NCI-H526 (cell line): ENCODE measurements around the gene GNG3.
"Not testable (repeated sequence)": the region's sequence is repeated elsewhere in the genome, so short reads cannot be mapped to it uniquely, and the experiment has no call there.

Source experiments
- DNase-seq, 2 experiments: peaks; one replicate each; lab custom pipeline; 2025; lab: John Stamatoyannopoulos, UW

GNG3 gene

DNA sequence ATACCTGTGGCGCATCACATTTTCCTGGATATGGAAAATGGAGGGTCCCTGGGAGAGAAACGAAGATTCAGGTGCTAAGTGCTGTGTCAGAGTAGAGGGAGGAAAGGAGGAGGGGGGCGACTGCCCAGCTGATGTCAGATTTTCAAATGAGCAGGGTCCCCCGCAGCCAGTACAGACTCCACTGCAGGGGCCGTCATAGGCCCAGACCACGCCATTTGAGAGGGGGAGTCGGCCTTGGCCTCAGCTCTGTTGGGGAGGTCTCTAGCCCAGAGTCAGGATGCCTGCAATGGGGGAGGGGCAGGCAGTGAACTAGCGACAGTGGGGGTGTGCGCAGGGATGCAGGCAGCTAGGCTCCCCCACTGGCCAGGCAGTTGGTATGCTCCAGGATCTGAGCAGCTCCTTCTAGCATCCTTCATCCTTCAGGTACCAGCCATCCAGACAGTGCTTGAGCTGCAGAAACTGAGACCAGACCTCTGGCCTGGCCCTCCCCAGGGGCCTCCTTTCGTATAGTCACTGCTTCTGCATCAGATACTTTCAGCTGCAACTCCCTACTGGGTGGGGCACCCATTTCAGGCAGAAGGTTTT, at the start of gene GNG3, which contains the start of gene BSCL2:
Gene GNG3, plus strand, starts transcription at position 400 of the 585 bp plus-strand sequence. CDS start 620 bp downstream, outside the sequence.
Gene BSCL2, minus strand, starts transcription at position 148 of the 585 bp plus-strand sequence. CDS start 229 bp downstream, outside the sequence.
- peak in 1 of 2 experiments; percentile 56 for DNase-seq

GRCh38 chr11:62664405-62665074, 42.9 kb upstream of the GNG3 start:
- peak; percentile 69 to 85 for DNase-seq

DNA sequence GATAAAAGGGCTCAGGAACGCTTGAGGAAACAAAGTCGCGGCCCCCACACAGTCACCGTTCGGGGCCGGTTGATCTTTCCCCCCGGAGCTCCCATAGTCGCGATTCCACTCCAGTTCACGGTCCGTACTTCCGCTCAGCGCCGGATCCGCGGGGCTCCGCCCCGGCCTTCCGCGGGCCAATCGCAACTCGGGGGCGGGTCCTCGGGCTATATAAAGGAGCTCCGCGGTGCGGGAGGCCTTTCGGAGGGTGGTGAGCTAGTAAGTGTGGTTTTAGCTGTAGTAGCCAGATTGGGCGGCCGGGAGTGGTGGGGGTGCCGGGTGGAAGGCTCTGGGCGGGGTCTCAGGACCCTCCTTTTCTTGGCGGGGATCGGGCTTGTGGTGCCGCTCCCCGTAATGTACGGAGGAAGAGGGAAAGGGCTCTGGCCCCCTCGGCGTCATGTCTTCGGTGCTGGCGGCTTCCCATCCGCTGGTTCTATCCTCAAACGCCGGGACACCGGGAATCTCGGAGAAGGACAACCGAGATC, 42.3 kb upstream of the GNG3 start, which contains the start of the genes C11orf98 and CSKMT:
Gene C11orf98, minus strand, starts transcription at position 136 of the 524 bp plus-strand sequence. Its CDS starts 41 bp downstream, at position 95.
Gene CSKMT, plus strand, starts transcription at position 238 of the 524 bp plus-strand sequence. CDS start 568 bp downstream, outside the sequence.
- peak; percentile 82 to 98 for DNase-seq

- peak; percentile 78 to 80 for DNase-seq
Observed at GRCh38 chr11:62665599-62666258, 41.7 kb upstream of the GNG3 start.

DNA sequence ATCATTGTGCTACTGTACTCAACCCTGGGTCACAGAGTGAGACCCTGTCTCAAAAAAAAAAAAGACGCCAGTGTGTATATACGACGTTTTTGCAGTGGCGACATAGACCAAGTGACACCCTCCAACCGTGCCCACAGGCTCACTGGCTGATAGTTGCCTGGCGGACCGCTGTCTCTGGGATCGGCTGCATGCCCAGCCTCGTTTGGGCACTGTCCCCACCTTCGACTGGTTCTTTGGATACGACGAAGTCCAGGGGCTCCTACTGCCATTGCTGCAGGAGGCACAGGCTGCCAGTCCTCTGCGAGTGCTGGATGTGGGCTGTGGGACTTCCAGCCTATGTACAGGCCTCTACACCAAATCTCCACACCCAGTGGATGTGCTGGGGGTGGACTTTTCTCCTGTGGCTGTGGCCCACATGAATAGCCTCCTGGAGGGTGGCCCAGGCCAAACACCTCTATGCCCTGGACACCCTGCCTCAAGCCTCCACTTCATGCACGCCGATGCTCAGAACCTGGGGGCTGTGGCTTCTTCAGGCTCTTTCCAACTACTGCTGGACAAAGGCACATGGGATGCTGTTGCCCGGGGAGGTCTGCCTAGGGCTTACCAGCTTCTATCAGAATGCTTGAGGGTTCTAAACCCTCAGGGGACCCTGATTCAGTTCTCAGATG, 41.1 kb upstream of the GNG3 start:
- DNase-seq = no peak

DNA sequence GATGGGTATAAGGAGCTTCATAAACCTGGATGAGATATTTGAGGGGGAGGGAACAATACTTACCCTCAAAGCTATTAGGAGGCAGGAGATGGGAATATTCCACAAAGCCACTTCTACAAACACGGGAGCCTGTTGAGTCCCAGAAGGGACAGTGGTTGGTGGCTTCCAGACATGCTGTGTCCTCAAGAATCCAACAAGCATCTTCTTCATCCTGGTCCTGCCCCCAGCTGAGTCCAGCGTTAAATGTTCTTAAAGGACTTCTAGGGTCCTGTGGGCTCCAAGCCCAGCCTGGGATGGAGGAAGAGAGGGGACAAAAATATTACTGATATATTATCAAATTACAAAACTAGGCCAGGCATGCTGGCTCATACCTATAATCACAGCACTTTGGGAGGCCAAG, 40.0 kb upstream of the GNG3 start:
- no peak for DNase-seq

DNA sequence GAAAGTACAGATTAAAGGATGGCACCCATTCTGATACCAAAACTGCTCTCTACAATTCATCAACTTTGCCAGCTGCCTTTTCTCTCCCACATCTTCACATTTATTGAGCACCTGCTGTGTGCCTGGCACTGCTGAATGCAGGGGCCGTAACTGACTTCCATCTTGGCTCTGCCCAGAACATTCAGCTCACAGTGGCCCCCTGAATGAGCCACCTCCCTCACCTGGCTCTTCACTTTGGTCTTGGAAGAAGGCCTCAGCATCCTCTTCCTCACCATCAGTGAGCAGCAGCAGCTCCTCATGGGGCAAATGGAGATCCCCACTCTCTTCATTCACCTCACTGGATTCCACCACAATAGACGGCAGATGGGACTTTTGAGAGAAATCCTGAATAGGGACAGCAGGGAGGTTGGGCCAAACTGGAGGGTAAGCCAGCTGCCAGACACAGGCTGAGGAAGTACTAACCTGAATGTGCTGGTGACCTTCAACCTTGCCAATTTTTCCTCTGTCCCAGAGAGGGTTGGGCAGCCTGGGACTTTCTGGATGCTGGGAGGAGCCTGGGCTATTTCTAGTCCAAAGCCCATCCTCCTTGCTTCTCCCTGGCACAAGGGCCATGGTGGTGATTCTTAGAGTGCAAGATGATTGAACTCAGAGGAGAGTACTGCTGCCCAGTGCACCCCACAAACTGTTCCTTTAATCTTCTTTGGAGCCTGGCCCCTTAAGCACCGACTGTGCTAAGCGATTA, 37.9 kb upstream of the GNG3 start:
- no peak for DNase-seq

- DNase-seq = peak in 1 of 2 experiments; percentile 81
Observed at GRCh38 chr11:62671236-62671607, 36.3 kb upstream of the GNG3 start.

- DNase-seq = peak; percentile 90 to 98
Observed at GRCh38 chr11:62671608-62672389, 35.7 kb upstream of the GNG3 start, which contains the start of the genes LBHD1 and UQCC3. TSS of gene LBHD1 (minus strand) at chr11:62672267. CDS start at chr11:62670031, 2,236 bp downstream. TSS of gene UQCC3 (plus strand) at chr11:62671673. CDS start at chr11:62671746, 73 bp downstream.

DNA sequence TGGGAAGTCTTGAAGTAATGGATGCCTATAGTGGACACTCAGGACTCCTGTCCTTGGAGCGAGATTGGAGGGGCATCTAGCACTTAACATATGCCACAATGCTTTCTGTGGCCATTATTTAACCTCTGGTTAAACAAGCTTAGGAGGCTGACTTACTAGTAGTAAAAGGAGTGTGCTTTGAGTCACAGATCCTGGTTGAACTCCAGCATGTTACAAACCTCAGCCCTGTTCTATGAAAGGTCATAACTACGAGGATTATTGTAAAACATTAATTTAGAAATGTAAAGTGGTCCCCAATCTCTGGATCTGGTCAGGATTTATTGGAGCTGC, 34.3 kb upstream of the GNG3 start:
- DNase-seq = no peak

GRCh38 chr11:62675415-62675814, 32.1 kb upstream of the GNG3 start:
- not testable (repeated sequence) for DNase-seq

- DNase-seq = no peak
Observed at GRCh38 chr11:62676698-62677097, 30.8 kb upstream of the GNG3 start.

- DNase-seq = no peak
Observed at GRCh38 chr11:62677156-62677555, 30.3 kb upstream of the GNG3 start.

- DNase-seq = no peak
Observed at GRCh38 chr11:62677714-62678113, 29.8 kb upstream of the GNG3 start.

GRCh38 chr11:62678433-62678769, 29.1 kb upstream of the GNG3 start:
- DNase-seq = no peak

- peak; percentile 87 to 94 for DNase-seq
Observed at GRCh38 chr11:62678770-62679696, 28.4 kb upstream of the GNG3 start, which contains the start of gene UBXN1. TSS of gene UBXN1 (minus strand) at chr11:62679073. CDS start at chr11:62678923, 150 bp downstream.

DNA sequence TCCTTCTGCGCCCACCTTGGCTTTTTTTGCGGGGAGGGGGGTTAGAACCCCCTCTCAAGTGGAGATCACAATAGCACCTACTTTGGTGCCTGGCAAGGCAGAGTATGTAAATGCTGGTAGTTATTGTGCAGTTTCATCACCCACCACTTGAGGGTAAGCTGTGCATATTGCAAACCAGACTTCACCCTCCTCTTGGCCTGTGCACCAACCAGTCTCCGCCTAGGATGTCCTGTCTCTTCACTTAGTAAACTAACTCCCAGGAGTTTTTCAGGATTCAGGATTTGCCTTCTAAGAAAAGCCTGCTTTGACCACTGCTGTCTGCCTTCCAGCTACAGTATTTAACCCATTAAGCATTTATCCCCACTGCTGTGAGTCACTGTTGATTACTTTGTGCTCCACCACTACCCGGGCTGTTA, 26.6 kb upstream of the GNG3 start:
- peak; percentile 53 to 85 for DNase-seq

- DNase-seq = no peak
Observed at GRCh38 chr11:62682518-62682917, 25.0 kb upstream of the GNG3 start.
